ENCODE data around the gene APP.

DNA sequence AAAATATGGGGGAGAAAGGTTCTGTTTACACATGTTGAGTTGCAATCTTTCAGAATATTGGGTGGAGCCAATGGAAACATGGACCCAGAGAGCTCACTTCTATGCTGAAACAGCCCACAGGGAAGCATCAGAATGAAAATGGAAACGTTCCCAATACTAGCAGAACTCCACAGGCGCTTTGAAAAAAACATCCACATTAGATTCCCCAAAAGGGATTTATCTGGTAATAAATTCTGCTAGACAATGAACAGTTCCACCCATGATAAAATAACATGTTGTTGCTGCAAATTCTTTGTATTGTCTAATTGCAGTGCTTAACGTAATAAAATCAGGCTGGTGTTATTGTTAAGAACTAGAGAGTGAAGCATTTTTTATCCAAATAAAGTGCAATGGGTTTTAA, 238.8 kb downstream of the APP start:
- TF ChIP-seq EZH2phosphoT487 (IDR thresholded peaks at IDR 0.05; ENCODE audit: borderline replicate concordance) = no peak
- TF ChIP-seq, protein P1, sequence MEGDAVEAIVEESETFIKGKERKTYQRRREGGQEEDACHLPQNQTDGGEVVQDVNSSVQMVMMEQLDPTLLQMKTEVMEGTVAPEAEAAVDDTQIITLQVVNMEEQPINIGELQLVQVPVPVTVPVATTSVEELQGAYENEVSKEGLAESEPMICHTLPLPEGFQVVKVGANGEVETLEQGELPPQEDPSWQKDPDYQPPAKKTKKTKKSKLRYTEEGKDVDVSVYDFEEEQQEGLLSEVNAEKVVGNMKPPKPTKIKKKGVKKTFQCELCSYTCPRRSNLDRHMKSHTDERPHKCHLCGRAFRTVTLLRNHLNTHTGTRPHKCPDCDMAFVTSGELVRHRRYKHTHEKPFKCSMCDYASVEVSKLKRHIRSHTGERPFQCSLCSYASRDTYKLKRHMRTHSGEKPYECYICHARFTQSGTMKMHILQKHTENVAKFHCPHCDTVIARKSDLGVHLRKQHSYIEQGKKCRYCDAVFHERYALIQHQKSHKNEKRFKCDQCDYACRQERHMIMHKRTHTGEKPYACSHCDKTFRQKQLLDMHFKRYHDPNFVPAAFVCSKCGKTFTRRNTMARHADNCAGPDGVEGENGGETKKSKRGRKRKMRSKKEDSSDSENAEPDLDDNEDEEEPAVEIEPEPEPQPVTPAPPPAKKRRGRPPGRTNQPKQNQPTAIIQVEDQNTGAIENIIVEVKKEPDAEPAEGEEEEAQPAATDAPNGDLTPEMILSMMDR (conservative IDR thresholded peaks at IDR 0.05; ENCODE audit: low read length) = no peak

All from Loucy (cell line).